OCI-LY3 (cell line): ENCODE data around the gene NEDD4L.

Source experiments
- H2AFZ ChIP-seq: fragments of 200-600, 300-600 bp; shearing (Covaris generic); 2 replicates; pipeline ENCODE4 v1.6.0; 2014; ENCODE audit warnings: antibody characterized with exemption, low read depth, low read length
- H3K27ac ChIP-seq: fragments of 200-600, 300-600 bp; sonication (generic); 2 replicates; pipeline ENCODE4 v1.5.1; 2014; ENCODE audit warnings: mild to moderate bottlenecking, low read length, moderate library complexity, mixed read lengths
- H3K27me3 ChIP-seq: fragments of 200-600, 300-600 bp; sonication (generic); 2 replicates; pipeline ENCODE4 v1.6.1; 2014; ENCODE audit warnings: low read depth, low read length, mixed read lengths
- H3K36me3 ChIP-seq: fragments of 200-600, 300-600 bp; sonication (generic); replicated peaks from 2 replicates; pipeline ENCODE3; 2014; ENCODE audit warnings: low read depth, low read length, mixed read lengths
- H3K4me1 ChIP-seq: fragments of 300-600, 200-600 bp; sonication (generic); 2 replicates; pipeline ENCODE4 v1.6.1; 2014; ENCODE audit warnings: low read length, mixed read lengths
- H3K4me2 ChIP-seq: fragments of 200-600, 300-600 bp; sonication (generic); 2 replicates; pipeline ENCODE4 v1.6.1; 2014; ENCODE audit warnings: low read length, mixed read lengths
- H3K4me3 ChIP-seq: fragments of 300-600, 200-600 bp; sonication (generic); 2 replicates; pipeline ENCODE4 v1.5.1; 2014; ENCODE audit warnings: antibody characterized with exemption, mild to moderate bottlenecking, low read length, moderate library complexity
- H3K79me2 ChIP-seq: fragments of 300-600, 200-600 bp; shearing (Covaris generic); 2 replicates; pipeline ENCODE4 v1.6.1; 2014; ENCODE audit warnings: mild to moderate bottlenecking, low read length, mixed read lengths
- H3K9ac ChIP-seq: fragments of 300-600, 200-600 bp; shearing (Covaris generic); 2 replicates; pipeline ENCODE4 v1.6.0; 2014; ENCODE audit warnings: mild to moderate bottlenecking, low read length, moderate library complexity
- H3K9me3 ChIP-seq: fragments of 200-600, 300-600 bp; shearing (Covaris generic); 2 replicates; pipeline ENCODE4 v1.6.1; 2014; ENCODE audit warnings: low read length, mixed read lengths; ENCODE audit not compliant: insufficient read depth
- H4K20me1 ChIP-seq: fragments of 200-600, 300-600 bp; sonication (generic); 2 replicates; pipeline ENCODE4 v1.6.1; 2016; ENCODE audit warnings: low read length, mixed read lengths; ENCODE audit not compliant: insufficient read depth
- EZH2phosphoT487 ChIP-seq: fragments of 200-600 bp; shearing (Covaris generic); IDR thresholded peaks from 2 replicates; pipeline ENCODE4 v1.6.1; 2018; ENCODE audit warnings: antibody characterized with exemption, mixed run types, low read depth
- TF ChIP-seq, protein P1 (sequence below): fragments of 200-600, 300-600 bp; sonication (generic); IDR thresholded peaks from 2 replicates; pipeline ENCODE4 v1.5.1; 2014; ENCODE audit warnings: antibody characterized with exemption, low read length, low read depth

NEDD4L gene

GRCh38 chr18:58297198-58297597, 253.2 kb downstream of the NEDD4L start:
- H4K20me1 ChIP-seq: peaks cover 87% of the 10 kb centered on the region
- no peak overlapping the region for H3K9ac ChIP-seq
- H3K4me2 ChIP-seq: no peak overlapping the region
- H3K27ac ChIP-seq: no peak overlapping the region
- no peak overlapping the region for H3K4me3 ChIP-seq
- H3K9me3 ChIP-seq: no peaks in the 10 kb centered on the region
- no peak overlapping the region for H2AFZ ChIP-seq
- peaks cover 42% of the 10 kb centered on the region for H3K4me1 ChIP-seq
- peaks cover 5% of the 10 kb centered on the region for H3K36me3 ChIP-seq
- no peaks in the 10 kb centered on the region for H3K27me3 ChIP-seq
- TF ChIP-seq, protein P1, sequence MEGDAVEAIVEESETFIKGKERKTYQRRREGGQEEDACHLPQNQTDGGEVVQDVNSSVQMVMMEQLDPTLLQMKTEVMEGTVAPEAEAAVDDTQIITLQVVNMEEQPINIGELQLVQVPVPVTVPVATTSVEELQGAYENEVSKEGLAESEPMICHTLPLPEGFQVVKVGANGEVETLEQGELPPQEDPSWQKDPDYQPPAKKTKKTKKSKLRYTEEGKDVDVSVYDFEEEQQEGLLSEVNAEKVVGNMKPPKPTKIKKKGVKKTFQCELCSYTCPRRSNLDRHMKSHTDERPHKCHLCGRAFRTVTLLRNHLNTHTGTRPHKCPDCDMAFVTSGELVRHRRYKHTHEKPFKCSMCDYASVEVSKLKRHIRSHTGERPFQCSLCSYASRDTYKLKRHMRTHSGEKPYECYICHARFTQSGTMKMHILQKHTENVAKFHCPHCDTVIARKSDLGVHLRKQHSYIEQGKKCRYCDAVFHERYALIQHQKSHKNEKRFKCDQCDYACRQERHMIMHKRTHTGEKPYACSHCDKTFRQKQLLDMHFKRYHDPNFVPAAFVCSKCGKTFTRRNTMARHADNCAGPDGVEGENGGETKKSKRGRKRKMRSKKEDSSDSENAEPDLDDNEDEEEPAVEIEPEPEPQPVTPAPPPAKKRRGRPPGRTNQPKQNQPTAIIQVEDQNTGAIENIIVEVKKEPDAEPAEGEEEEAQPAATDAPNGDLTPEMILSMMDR: no peak
- no peak for TF ChIP-seq EZH2phosphoT487
- H3K79me2 ChIP-seq: peaks cover 77% of the 10 kb centered on the region

GRCh38 chr18:58298251-58299134, 254.5 kb downstream of the NEDD4L start:
- TF ChIP-seq, protein P1: no peak
- TF ChIP-seq EZH2phosphoT487: no peak
- no peak overlapping the region for H3K4me3 ChIP-seq
- peaks cover 86% of the 10 kb centered on the region for H4K20me1 ChIP-seq
- peaks cover 79% of the 10 kb centered on the region for H3K79me2 ChIP-seq
- H3K4me1 ChIP-seq: peaks cover 55% of the 10 kb centered on the region
- H3K36me3 ChIP-seq: peaks cover 5% of the 10 kb centered on the region
- H2AFZ ChIP-seq: no peak overlapping the region
- no peak overlapping the region for H3K9ac ChIP-seq
- H3K27ac ChIP-seq: no peak overlapping the region
- H3K27me3 ChIP-seq: no peaks in the 10 kb centered on the region
- no peak overlapping the region for H3K4me2 ChIP-seq
- no peaks in the 10 kb centered on the region for H3K9me3 ChIP-seq

DNA sequence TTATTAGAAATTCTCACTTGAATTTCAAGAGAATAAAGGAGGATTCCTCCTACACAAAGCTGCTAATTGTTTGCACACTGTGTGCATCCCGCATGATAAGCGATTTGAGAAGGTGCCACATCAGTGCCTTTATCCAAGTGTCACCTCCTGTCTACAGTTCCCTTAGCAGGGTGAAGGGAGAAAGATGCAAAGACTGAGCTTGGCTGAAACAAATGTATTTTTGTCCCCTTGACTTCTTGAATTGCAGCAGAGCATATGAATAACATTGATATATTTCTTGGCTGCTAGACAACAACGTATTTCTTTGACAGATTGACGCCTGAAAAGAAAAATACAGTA, 255.1 kb downstream of the NEDD4L start:
- Histone ChIP-seq H3K4me2 (no peak overlapping the region), H3K27ac (no peak overlapping the region), H3K9ac (no peak overlapping the region), H3K4me3 (no peak overlapping the region), H3K79me2 (peaks cover 79% of the 10 kb centered on the region), H2AFZ (no peak overlapping the region), H3K27me3 (no peaks in the 10 kb centered on the region), H3K36me3 (peaks cover 5% of the 10 kb centered on the region), H4K20me1 (peaks cover 90% of the 10 kb centered on the region), H3K9me3 (no peaks in the 10 kb centered on the region), H3K4me1 (peaks cover 61% of the 10 kb centered on the region)
- no peak for TF ChIP-seq EZH2phosphoT487
- TF ChIP-seq, protein P1: no peak

GRCh38 chr18:58299936-58300335, 255.9 kb downstream of the NEDD4L start:
- H4K20me1 ChIP-seq: peaks cover 90% of the 10 kb centered on the region
- H3K4me1 ChIP-seq: peaks cover 61% of the 10 kb centered on the region
- peaks cover 4% of the 10 kb centered on the region; the same call in 1 of the 2 replicates for H3K9me3 ChIP-seq
- peak overlapping the region; percentile 58 for H3K4me2 ChIP-seq
- H3K27me3 ChIP-seq: no peaks in the 10 kb centered on the region
- peaks cover 10% of the 10 kb centered on the region for H3K36me3 ChIP-seq
- H3K27ac ChIP-seq: no peak overlapping the region
- no peak overlapping the region for H2AFZ ChIP-seq
- H3K79me2 ChIP-seq: peaks cover 85% of the 10 kb centered on the region
- TF ChIP-seq, protein P1: no peak
- no peak for TF ChIP-seq EZH2phosphoT487
- no peak overlapping the region for H3K9ac ChIP-seq
- H3K4me3 ChIP-seq: 0 out of 2 replicates have a peak overlapping the region, but pooled peaks have one; percentile 40
